Activated CD4-positive, alpha-beta T cell treated with anti-CD3 and anti-CD28 coated beads, Interleukin-10, Interleukin-2, amounts not matched to agents 100 ng/mL and 50 ng/mL, durations not matched to agents 16 hours and 8 hours (primary cell): ENCODE measurements around the gene EPB41L2.
"Not testable (repeated sequence)": the region's sequence is repeated elsewhere in the genome, so short reads cannot be mapped to it uniquely, and the experiment has no call there.

Experiments used
- DNase-seq: peaks from one replicate; pipeline ENCODE4 v3.0.0-alpha.2; 2020

The EPB41L2 gene

GRCh38 chr6:130970839-130971410, 92.1 kb downstream of the EPB41L2 start:
- no peak for DNase-seq

DNA sequence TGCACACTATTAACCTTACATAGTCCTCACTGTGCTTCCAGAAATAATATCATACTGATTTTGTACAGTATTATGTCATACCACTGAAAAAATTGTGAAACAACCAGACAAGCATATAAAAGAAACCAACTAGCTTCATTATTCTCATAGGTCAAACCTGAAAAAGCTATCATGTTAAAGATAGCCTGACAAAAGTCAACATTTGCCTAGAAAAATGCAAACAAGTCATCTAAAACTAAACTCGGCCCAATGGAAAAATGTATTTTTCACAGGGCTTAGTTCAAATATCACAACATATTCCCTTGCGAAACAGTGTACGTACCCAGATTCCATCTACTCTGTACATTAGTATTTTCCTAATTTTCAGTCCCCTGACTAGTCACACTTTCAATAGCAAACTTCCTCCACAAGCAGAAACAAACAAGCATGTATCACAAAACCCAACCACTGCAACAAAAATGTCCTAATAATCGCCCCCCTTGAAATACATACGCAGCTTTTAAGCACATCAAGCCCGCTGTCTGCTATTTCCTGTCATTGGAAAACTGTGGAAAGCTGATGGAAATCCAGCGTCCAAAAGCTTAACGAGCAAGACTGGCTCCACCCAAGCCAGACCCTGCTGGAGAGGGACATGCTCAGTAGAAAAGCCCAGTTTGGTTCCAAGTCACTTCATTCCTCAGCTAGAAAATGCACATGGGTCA, 93.1 kb downstream of the EPB41L2 start:
- no peak for DNase-seq

DNA sequence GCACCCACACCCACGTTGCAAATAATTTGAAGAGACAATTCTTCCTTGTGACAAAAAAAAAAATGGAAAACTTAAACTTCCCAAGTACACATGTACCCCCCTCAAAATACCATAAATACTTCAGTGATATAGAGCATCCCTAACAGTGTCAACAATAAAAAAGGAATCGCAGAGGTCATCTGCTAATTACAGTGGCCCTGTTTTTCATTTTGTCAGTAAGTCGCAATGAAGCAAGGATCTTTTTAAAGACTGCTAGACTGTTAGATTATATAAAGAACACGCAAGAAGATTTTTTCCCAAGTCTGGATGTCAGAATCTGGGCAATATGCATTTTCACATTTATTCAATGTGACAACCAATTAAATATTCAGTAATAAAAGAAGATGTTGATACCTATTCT, 93.9 kb downstream of the EPB41L2 start:
- DNase-seq, result no peak

- DNase-seq, result no peak
Observed at GRCh38 chr6:130968476-130968875, 94.6 kb downstream of the EPB41L2 start.

- no peak for DNase-seq
Observed at GRCh38 chr6:130967502-130968445, 95.3 kb downstream of the EPB41L2 start.

DNA sequence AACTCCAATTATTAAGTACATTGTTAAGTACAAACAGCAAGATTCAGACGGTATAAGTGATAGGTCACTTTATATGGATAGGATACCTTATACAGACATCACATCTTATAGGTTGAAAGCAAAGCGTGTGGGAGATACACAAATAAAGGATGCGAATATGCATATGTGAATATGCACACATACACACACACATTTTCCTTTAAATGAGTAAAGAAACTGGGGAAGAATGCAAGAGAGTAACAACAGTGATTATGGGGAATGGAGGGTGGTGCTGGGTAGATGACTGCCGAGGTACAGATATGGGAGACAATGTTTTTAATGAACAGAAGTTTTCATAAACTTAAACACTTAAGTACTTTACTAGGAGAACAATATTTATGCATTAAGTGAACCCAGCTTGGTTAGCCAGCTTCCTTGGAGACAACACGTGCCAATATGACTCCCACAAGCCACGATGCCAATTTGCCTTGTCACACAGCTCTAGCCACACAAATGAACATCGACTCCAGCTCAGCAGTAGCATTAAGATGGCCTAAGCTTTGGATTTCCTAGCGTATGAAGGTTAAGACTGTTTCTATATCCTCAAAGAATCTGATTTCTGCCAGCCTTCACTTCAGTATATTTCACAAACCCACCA, 96.6 kb downstream of the EPB41L2 start:
- DNase-seq, result no peak

DNA sequence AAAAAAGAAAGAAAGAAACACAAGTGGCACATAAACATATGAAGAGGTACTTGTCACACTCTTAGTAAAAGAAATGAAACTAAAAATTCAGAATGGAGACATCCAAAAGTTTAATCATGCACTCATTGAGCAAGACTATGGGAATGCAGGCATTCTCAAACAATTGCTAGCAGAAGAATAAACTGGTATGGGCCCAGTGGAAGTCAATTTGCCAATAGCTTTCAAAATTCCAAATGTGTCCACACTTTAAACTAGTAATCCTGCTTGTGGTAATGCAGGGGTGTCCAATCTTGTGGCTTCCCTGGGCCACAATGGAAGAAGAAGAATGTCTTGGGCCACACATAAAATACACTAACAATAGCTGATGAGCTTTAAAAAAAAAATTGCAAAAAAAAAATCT, 97.4 kb downstream of the EPB41L2 start:
- no peak for DNase-seq

GRCh38 chr6:130964808-130965604, 98.0 kb downstream of the EPB41L2 start:
- DNase-seq, result peak; percentile 16

DNA sequence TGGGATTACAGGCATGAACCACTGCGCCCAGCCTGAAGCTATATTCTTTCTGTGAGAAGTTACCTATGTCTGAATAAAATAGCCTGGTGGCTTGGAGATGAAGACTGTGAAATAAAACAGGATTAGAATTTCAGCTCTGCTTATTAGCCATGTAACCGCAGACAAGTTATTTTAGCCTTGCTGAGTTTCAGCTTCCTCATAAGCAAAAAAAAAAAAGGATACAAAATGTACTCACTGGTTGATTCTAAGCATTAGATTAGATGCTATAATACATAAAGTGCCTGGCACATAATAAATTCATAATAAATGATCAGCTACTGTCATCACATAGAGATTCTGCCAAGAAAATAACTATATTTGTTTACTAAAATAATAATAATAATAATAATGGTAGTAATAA, 98.8 kb downstream of the EPB41L2 start:
- no peak for DNase-seq

GRCh38 chr6:130962966-130963365, 100.1 kb downstream of the EPB41L2 start:
- DNase-seq, result no peak

- no peak for DNase-seq
Observed at GRCh38 chr6:130961148-130961547, 101.9 kb downstream of the EPB41L2 start.

GRCh38 chr6:130959951-130960350, 103.1 kb downstream of the EPB41L2 start:
- DNase-seq, result no peak

GRCh38 chr6:130958468-130958867, 104.6 kb downstream of the EPB41L2 start:
- no peak for DNase-seq

GRCh38 chr6:130955755-130956154, 107.3 kb downstream of the EPB41L2 start:
- no peak for DNase-seq

- no peak for DNase-seq
Observed at GRCh38 chr6:130949553-130949952, 113.5 kb downstream of the EPB41L2 start.

DNA sequence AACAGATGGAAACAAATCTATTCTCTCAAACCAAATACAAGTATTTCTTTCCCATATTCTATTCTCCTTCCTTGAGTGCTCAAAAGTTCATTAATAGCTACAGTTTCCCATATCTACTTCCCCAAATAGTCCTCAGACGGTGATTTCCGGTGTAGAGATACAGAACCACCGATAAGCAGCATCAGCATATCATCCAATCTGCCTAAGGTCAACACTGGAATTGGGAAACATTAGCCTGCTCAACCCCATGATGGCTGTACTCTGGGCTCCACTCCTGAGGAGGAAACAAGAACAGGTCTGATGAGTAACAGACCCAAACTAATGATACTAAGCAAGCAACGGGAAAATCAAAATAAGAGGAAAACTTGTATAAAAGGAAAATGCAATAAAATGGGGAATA, 115.6 kb downstream of the EPB41L2 start:
- no peak for DNase-seq

DNA sequence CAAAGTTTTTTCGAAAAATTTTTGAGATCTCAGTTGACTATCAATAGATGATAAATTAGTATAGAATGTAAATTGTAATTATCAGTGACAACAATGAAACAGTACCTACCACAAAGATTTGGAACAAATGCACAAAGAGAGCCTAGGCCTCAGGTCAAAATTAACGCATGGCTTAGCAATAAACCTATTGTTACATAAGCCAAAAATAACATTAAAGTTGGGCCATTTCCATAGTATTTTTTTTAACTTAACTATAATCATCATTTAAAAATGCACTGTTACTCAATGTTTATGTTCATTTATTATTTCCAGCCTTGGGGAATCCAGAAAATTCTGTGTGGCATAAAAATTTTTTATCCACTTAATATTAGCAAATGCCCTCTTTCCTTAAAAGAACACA, 117.0 kb downstream of the EPB41L2 start:
- no peak for DNase-seq

- DNase-seq, result no peak
Observed at GRCh38 chr6:130945401-130945919, 117.6 kb downstream of the EPB41L2 start.

- DNase-seq, result no peak
Observed at GRCh38 chr6:130944486-130944885, 118.6 kb downstream of the EPB41L2 start.

- DNase-seq, result no peak
Observed at GRCh38 chr6:130943738-130944137, 119.3 kb downstream of the EPB41L2 start.

GRCh38 chr6:130942752-130943151, 120.3 kb downstream of the EPB41L2 start:
- DNase-seq, result not testable (repeated sequence)

- no peak for DNase-seq
Observed at GRCh38 chr6:130937942-130938604, 125.0 kb downstream of the EPB41L2 start.
